Measurements from ENCODE around the gene PRKAG2. TPM values are rescaled to one million over a fixed set of nuclear protein-coding genes. Genes with fewer than 3 reads are reported as not detected.

Gene PRKAG2
- total and polyA plus RNA-seq, 2 of the 8 experiments (the other 6 are each of a cell fraction or from before 2014, with no cell fraction given) = 7.5 to 18.1 TPM

- TF ChIP-seq CTCF (IDR thresholded peaks at IDR 0.05; ENCODE audit: control extremely low read depth in 1 of 3, insufficient read depth in 1 of 3, low read depth in 1 of 3, low read length in 3 of 3) = no peak
- TF ChIP-seq NANOG (IDR thresholded peaks at IDR 0.05; ENCODE audit: insufficient read depth, low read depth, low read length, poor library complexity, severe bottlenecking) = no peak
- no peak for TF ChIP-seq POLR2A (IDR thresholded peaks at IDR 0.05; ENCODE audit: control extremely low read depth in 1 of 2, low read depth in 2 of 2, low read length in 2 of 2)
- TF ChIP-seq BRCA1 (IDR thresholded peaks at IDR 0.05; ENCODE audit: low read depth, low read length) = no peak
- no peak for TF ChIP-seq TAF7 (optimal IDR thresholded peaks at IDR 0.05; ENCODE audit: borderline replicate concordance, low read depth, low read length)
- no peak for TF ChIP-seq CHD1 (IDR thresholded peaks at IDR 0.05; ENCODE audit: low read depth, low read length)
- TF ChIP-seq POLR2AphosphoS5 (IDR thresholded peaks at IDR 0.05; ENCODE audit: low read depth, low read length) = no peak
- no peak for TF ChIP-seq SP2 (IDR thresholded peaks at IDR 0.05; ENCODE audit: low read length)
- no peak for TF ChIP-seq RBBP5 (IDR thresholded peaks at IDR 0.05; ENCODE audit: borderline replicate concordance, low read depth, low read length)
- no peak for TF ChIP-seq KDM4A (IDR thresholded peaks at IDR 0.05; ENCODE audit: low read depth, low read length, severe bottlenecking)
These were observed 115.0 kb downstream of the PRKAG2 start (continued) for GRCh38 chr7:151761957-151762356.

All from H1 (cell line).